Measurements from ENCODE around the gene CFAP61. TPM values are rescaled to one million over a fixed set of nuclear protein-coding genes. Genes with fewer than 3 reads are reported as not detected.

CFAP61 gene
- polyA plus RNA-seq, 1 experiment, result not detected

DNA sequence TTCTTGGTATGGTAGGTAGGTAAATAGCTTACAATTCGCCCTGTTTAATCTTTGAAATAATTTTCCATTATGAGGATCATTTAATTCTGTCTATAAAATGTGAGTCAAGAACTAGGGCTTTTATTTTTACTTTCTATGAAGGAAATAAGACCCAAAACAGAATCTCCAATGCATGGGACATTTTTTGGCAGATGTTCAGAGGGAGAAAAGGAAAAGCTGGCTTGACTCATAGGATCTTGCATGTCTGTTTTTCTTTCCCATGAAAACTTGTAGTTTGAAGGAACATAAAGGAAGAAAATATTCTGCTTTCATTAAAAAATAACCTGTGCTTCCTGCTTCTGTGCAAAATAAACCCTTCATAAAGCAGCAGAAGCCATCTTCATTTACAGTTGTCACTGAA lies 172.5 kb downstream of the CFAP61 start:
- ChIA-PET POLR2A (no interaction called here), CTCF (interaction anchor here (1.0 to 1.5 kb wide), 3 partner anchors 12 to 17 kb away, joined by 3 to 7 read pairs (median 4); no protein-coding TSS in a partner anchor)
- H3K36me3 ChIP-seq (ENCODE audit: control insufficient read depth, insufficient read depth, low read length), result no peaks in the 10 kb centered on the region
- peaks cover 1% of the 10 kb centered on the region; the same call in 1 of the 2 replicates for H3K27me3 ChIP-seq (ENCODE audit: control insufficient read depth, insufficient read depth, low read length)
- TF ChIP-seq, protein P1, sequence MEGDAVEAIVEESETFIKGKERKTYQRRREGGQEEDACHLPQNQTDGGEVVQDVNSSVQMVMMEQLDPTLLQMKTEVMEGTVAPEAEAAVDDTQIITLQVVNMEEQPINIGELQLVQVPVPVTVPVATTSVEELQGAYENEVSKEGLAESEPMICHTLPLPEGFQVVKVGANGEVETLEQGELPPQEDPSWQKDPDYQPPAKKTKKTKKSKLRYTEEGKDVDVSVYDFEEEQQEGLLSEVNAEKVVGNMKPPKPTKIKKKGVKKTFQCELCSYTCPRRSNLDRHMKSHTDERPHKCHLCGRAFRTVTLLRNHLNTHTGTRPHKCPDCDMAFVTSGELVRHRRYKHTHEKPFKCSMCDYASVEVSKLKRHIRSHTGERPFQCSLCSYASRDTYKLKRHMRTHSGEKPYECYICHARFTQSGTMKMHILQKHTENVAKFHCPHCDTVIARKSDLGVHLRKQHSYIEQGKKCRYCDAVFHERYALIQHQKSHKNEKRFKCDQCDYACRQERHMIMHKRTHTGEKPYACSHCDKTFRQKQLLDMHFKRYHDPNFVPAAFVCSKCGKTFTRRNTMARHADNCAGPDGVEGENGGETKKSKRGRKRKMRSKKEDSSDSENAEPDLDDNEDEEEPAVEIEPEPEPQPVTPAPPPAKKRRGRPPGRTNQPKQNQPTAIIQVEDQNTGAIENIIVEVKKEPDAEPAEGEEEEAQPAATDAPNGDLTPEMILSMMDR (IDR thresholded peaks at IDR 0.05; ENCODE audit: insufficient read depth, low read depth, low read length), result no peak
- no peak overlapping the region for H3K4me3 ChIP-seq (ENCODE audit: low read depth, low read length)
- no peak for DNase-seq (ENCODE audit: low read depth)

DNA sequence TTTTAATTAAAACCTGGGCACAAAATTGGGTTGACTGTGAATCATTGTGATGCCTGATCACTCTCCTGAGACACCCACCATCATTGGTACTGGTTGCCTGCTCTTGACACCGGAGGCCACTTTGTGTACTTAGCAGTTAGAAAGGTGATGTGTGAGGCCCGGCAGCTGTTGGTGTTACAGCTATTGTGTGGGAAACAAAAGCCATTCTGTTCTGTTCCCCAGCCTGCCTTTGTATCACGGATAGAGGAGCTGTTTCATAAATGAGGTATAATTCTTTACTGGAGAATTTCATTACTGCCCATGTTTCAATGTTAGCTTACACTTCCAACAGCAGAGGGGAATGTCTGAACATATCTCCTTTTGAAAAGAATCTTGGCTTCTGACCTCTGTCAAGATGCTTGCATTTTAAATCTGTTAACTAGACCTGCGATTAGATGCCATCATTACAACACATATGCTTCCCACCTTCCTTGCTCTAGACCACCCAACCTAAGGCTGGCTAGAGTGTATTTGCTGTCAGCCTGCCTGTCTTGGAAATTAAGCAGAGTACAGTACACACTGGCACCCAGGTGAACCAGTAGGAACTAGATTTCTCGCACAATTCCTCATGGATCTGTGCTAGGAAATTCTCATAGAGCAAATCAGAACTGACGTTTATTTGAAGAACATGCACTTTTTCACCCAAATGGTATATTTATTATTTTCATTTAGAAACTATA lies 173.2 kb downstream of the CFAP61 start:
- DNase-seq (ENCODE audit: low read depth), result no peak
- Histone ChIP-seq H3K36me3 (ENCODE audit: control insufficient read depth, insufficient read depth, low read length) (no peaks in the 10 kb centered on the region), H3K27me3 (ENCODE audit: control insufficient read depth, insufficient read depth, low read length) (no peaks in the 10 kb centered on the region; the same call in 1 of the 2 replicates), H3K4me3 (ENCODE audit: low read depth, low read length) (no peak overlapping the region)
- TF ChIP-seq, protein P1 (IDR thresholded peaks at IDR 0.05; ENCODE audit: insufficient read depth, low read depth, low read length), result no peak
- ChIA-PET POLR2A (no interaction called here), CTCF (interaction anchor here (1.0 to 1.2 kb wide), 2 partner anchors 12 to 18 kb away, joined by 3 to 7 read pairs; no protein-coding TSS in a partner anchor)

DNA sequence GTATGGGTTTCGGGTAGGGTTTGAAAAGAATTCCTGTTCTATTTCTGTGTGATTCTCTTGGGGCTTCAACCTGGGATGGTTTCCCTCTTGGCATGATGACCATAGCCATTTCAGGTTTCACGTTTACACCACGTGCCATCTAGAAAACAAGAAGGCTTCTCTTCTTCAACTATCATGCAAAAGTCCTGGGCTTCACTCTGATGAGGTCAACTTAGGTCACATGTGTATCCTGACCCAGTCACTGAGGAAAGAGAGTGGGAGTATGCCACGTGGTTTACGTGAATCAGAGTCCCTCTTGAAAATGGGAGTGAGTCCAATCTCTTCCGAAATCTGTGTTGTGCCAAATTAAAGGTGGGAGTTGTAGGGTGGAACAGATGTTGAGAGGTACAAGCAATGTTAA lies 174.2 kb downstream of the CFAP61 start:
- TF ChIP-seq, protein P1 (IDR thresholded peaks at IDR 0.05; ENCODE audit: insufficient read depth, low read depth, low read length), result no peak
- no peaks in the 10 kb centered on the region for H3K36me3 ChIP-seq (ENCODE audit: control insufficient read depth, insufficient read depth, low read length)
- POLR2A ChIA-PET, result no interaction called here
- no peak for DNase-seq (ENCODE audit: low read depth)
- CTCF ChIA-PET, result interaction anchor here (4.1 kb wide), 1 partner anchor 11 kb away, joined by 19 read pairs; no protein-coding TSS in a partner anchor
- no peaks in the 10 kb centered on the region; the same call in 1 of the 2 replicates for H3K27me3 ChIP-seq (ENCODE audit: control insufficient read depth, insufficient read depth, low read length)
- no peak overlapping the region for H3K4me3 ChIP-seq (ENCODE audit: low read depth, low read length)

DNA sequence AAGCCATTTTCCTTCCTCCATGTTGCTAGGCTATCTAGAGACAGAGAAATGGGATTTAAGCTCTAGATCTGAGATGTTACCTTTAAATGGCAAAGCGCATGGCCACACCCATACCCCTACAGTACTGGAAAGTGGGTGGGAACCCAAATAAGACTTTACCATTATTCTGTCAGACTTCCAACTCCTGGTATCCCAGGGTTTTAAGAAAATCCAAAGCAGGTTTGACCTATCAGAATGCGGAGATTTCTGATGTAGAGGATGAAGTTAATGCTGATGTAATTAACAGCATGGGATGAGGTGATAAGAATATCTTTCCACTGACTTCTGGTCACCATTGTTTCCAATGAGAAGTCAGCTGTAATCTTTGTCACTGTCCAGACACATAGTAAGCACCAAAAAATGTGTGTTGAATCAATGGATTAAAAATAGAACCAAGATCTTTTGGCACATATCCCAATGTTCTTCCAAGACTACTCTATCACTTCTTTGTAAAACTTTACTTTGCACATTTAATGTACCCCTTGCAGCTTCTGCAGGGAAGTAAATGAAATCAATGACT lies 174.8 kb downstream of the CFAP61 start:
- no peaks in the 10 kb centered on the region for H3K27me3 ChIP-seq (ENCODE audit: control insufficient read depth, insufficient read depth, low read length)
- no peak for DNase-seq (ENCODE audit: low read depth)
- H3K36me3 ChIP-seq (ENCODE audit: control insufficient read depth, insufficient read depth, low read length), result no peaks in the 10 kb centered on the region
- CTCF ChIA-PET, result interaction anchor here (4.1 kb wide), 1 partner anchor 11 kb away, joined by 19 read pairs; no protein-coding TSS in a partner anchor
- TF ChIP-seq, protein P1 (IDR thresholded peaks at IDR 0.05; ENCODE audit: insufficient read depth, low read depth, low read length), result no peak
- H3K4me3 ChIP-seq (ENCODE audit: low read depth, low read length), result no peak overlapping the region
- POLR2A ChIA-PET, result no interaction called here

DNA sequence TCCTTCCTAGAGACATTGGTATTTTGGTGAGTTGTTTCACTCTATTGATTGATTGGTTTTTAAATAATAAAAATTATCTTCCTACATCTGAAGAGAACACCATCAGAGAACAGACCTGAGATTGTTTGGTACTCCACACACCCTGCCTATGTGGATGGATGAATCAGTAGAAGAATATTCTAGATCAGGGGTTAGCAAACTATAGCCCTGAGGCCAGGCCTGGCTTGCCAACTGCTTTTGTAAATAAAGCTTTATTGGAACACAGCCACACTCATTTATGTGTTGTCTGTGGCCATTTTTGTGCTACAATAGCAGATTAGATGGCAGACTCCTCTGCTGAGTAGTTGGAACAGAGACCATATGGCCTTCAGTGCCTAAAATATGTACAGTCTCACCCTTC lies 176.0 kb downstream of the CFAP61 start:
- POLR2A ChIA-PET, result no interaction called here
- CTCF ChIA-PET, result interaction anchor here (4.1 kb wide), 1 partner anchor 9 kb away, joined by 19 read pairs; no protein-coding TSS in a partner anchor
- H3K36me3 ChIP-seq (ENCODE audit: control insufficient read depth, insufficient read depth, low read length), result no peaks in the 10 kb centered on the region
- H3K27me3 ChIP-seq (ENCODE audit: control insufficient read depth, insufficient read depth, low read length), result peaks cover 4% of the 10 kb centered on the region
- TF ChIP-seq, protein P1 (IDR thresholded peaks at IDR 0.05; ENCODE audit: insufficient read depth, low read depth, low read length), result no peak
- H3K4me3 ChIP-seq (ENCODE audit: low read depth, low read length), result no peak overlapping the region
- no peak for DNase-seq (ENCODE audit: low read depth)

Data from BJ (cell line).